ENCODE measurements around the gene FOSL2. TPM values are rescaled to one million over a fixed set of nuclear protein-coding genes. Genes with fewer than 3 reads are reported as not detected.

The FOSL2 gene
- total and polyA plus RNA-seq, 8 donors = 10.0 to 39.1 (median 21.1) TPM

DNA sequence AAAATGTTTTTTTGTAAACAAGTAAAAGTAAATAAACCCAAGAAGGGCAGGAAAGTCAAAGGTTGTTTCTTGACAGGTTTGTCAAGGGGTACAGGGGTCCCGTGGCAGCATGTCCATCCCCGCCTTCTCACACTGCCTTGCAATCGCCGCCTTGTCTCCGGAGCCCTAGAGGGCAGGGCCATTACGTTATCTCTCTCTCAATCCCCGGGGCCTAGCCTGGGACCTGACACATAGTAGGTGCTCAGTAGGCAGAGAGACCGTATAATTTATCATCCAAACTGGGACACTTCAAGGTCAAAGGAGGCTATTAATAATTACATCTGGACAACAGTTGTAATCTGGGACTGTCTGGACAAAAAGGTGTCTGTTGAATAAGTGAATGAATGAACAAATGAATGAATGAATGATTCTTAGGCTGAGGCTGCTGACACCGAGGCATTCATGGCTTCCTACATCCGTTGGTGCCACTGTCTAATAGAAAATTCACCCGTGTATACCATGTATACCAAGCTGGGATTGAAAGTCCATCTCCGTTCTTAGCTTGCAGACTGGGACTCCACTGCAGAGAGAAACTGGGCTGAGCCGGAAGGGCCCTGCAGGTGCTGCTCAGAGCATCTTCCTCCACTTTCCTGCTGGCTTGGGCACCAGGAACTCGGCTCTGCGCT lies 58.4 kb downstream of the FOSL2 start:
- Histone ChIP-seq H3K9me3 (no peaks in the 10 kb centered on the region), H3K27ac (no peak overlapping the region), H3K27me3 (no peaks in the 10 kb centered on the region), H3K4me1 (no peaks in the 10 kb centered on the region), H3K36me3 (no peaks in the 10 kb centered on the region), H3K4me3 (no peak overlapping the region)
- intact Hi-C loops (cut with DNase I) = loop anchor here in 1 of 3 donors (10.0 kb wide), 1 partner anchor 736 kb away; no protein-coding TSS in a partner anchor
- DNase-seq = no peak
- TF ChIP-seq, protein P1, sequence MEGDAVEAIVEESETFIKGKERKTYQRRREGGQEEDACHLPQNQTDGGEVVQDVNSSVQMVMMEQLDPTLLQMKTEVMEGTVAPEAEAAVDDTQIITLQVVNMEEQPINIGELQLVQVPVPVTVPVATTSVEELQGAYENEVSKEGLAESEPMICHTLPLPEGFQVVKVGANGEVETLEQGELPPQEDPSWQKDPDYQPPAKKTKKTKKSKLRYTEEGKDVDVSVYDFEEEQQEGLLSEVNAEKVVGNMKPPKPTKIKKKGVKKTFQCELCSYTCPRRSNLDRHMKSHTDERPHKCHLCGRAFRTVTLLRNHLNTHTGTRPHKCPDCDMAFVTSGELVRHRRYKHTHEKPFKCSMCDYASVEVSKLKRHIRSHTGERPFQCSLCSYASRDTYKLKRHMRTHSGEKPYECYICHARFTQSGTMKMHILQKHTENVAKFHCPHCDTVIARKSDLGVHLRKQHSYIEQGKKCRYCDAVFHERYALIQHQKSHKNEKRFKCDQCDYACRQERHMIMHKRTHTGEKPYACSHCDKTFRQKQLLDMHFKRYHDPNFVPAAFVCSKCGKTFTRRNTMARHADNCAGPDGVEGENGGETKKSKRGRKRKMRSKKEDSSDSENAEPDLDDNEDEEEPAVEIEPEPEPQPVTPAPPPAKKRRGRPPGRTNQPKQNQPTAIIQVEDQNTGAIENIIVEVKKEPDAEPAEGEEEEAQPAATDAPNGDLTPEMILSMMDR (IDR thresholded peaks at IDR 0.05) = no peak
- 75 to 76% methylated on average over 15 of the region's 15 CpGs for WGBS, 2 donors
- ATAC-seq = no peak
- no peak for FAIRE-seq

DNA sequence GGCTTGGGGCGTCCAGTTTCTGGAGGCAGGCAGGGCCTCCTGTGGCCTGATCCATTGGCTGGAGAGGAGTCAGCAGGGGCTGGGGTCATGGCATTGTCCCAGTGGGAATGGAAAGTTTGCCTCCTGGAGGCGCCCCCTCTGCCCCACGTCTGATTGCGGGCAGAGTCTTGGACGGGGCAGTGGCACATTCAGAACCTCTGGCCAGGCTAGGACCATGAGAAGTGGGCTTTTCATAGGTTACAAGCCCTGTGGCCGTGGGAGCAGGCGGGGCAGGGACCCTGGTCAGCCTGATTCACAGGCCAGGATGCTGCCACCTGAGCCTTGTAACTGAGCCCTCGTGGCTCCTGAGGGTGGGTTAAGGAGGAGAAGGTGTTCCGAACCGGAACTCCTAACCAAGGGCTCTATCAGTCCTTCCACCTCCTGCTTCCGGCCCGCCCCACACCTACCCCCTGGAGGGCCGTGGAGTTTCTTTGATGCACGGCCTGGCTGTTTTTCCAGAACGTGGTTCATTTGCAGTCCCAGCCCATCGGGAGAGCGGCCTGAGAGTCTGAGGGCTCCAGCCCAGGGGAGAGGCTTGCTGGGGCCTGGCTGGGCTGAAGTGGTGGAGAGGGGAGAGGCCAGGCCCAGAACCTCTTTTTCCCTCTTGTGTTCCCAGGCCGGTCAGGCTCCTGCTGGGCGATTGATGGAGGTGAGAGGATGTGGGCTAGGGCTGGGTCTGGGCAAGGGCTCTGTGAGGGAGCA lies 59.3 kb downstream of the FOSL2 start:
- Histone ChIP-seq H3K4me3 (no peak overlapping the region), H3K27me3 (no peaks in the 10 kb centered on the region), H3K4me1 (no peaks in the 10 kb centered on the region), H3K36me3 (no peaks in the 10 kb centered on the region), H3K9me3 (no peaks in the 10 kb centered on the region), H3K27ac (no peak overlapping the region)
- ATAC-seq (no peak), FAIRE-seq (no peak), DNase-seq (peak in 1 of 6 donors; percentile 61)
- intact Hi-C loops (cut with DNase I) = loop anchor here in 1 of 3 donors (10.0 kb wide), 1 partner anchor 737 kb away; no protein-coding TSS in a partner anchor
- WGBS, 2 donors = 83 to 94% methylated on average over 17 to 19 of the region's 19 CpGs
- TF ChIP-seq, protein P1 (IDR thresholded peaks at IDR 0.05) = no peak

DNA sequence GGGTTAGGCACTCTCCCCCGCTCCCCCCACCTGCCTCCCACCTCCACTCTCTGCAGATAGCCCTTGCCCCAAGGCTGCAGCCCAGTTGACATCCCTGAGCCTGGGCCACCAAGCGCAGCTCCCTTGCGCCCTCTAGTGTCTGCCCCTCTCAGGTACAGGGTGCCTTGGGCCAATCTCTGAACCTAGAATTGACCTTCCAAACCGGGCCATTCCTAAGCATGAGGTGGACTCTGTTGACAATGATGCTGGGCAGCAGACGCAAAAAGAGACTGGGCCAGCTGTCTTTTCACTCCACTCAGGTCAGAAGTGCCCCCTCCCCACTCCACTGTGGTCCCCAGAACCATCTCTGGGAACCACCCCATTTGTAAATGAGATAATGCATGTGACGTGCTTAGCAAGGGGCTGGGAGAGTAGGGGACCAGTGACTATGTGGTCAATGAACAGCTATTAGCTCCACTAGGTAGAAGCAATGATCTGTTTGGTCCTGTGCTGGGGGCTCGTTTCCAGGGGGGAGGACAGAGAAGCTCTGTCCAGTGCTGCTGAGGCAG lies 60.0 kb downstream of the FOSL2 start:
- WGBS, 2 donors = 27% methylated on average over 7 of the region's 7 CpGs
- no peak overlapping the region for H3K4me3 ChIP-seq
- TF ChIP-seq, protein P1 (IDR thresholded peaks at IDR 0.05) = peak; percentile 78 to 92 (median 88)
- H3K36me3 ChIP-seq = no peaks in the 10 kb centered on the region
- intact Hi-C loops (cut with DNase I) = loop anchor here in 1 of 3 donors (10.0 kb wide), 1 partner anchor 738 kb away; no protein-coding TSS in a partner anchor
- no peaks in the 10 kb centered on the region for H3K27me3 ChIP-seq
- ATAC-seq (peak; percentile 88 to 94 (median 94)), DNase-seq (peak; percentile 58 to 93 (median 77)), FAIRE-seq (no peak)
- H3K9me3 ChIP-seq = no peaks in the 10 kb centered on the region
- H3K27ac ChIP-seq = no peak overlapping the region
- no peaks in the 10 kb centered on the region for H3K4me1 ChIP-seq

DNA sequence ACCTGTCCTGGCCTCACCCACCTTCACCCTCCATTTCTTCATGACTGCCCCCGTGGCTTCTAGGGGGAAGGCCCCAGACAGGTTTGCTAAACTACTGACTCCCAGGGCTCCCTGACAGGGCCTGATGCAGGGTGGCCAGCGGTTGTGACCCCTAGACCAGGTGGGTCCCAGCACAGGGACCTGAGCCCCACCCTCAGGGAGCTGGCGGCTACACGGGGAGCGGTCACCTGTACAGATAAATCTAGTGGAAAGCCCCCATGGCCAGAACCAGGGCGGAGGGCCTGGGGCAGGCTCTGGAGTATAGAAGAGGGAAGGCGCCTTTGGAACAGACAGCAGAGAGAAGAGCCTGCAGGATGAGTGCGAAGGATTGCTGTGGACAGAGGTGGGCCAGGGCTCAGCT lies 60.7 kb downstream of the FOSL2 start:
- no peak for FAIRE-seq
- DNase-seq = peak in 1 of 6 donors; percentile 57
- TF ChIP-seq, protein P1 (IDR thresholded peaks at IDR 0.05) = no peak
- H3K36me3 ChIP-seq = no peaks in the 10 kb centered on the region
- no peak for ATAC-seq
- H3K27ac ChIP-seq = no peak overlapping the region
- WGBS, 2 donors = 84 to 90% methylated on average over 8 of the region's 8 CpGs
- no peaks in the 10 kb centered on the region for H3K4me1 ChIP-seq
- intact Hi-C loops (cut with DNase I) = loop anchor here in 1 of 3 donors (10.0 kb wide), 1 partner anchor 739 kb away; no protein-coding TSS in a partner anchor
- H3K9me3 ChIP-seq = no peaks in the 10 kb centered on the region
- H3K27me3 ChIP-seq = no peaks in the 10 kb centered on the region
- no peak overlapping the region for H3K4me3 ChIP-seq

Data from pancreas (tissue), 10 donors.